ENCODE data around the gene NSG1.

NSG1 gene

GRCh38 chr4:4379540-4380087 lies 7.3 kb upstream of the NSG1 start:
- Histone ChIP-seq H2AFZ (ENCODE audit: low read length) (no peak overlapping the region), H3K4me2 (ENCODE audit: low read depth, low read length) (no peak overlapping the region), H3K4me3 (ENCODE audit: low read length) (no peak overlapping the region), H3F3A (ENCODE audit: insufficient read depth, low read length) (no peaks in the 10 kb centered on the region), H3K9me3 (replicated peaks; ENCODE audit: insufficient read depth, low read length) (no peaks in the 10 kb centered on the region), H3K36me3 (replicated peaks; ENCODE audit: insufficient read depth, low read length) (no peaks in the 10 kb centered on the region), H3K27me3 (replicated peaks; ENCODE audit: insufficient read depth, low read length) (no peaks in the 10 kb centered on the region), H3K9me2 (replicated peaks; ENCODE audit: insufficient read depth, low read length) (no peaks in the 10 kb centered on the region), H3K9ac (ENCODE audit: low read length) (no peak overlapping the region), H3K27ac (ENCODE audit: low read length) (no peak overlapping the region), H3K79me2 (ENCODE audit: low read length) (no peaks in the 10 kb centered on the region), H3K4me1 (ENCODE audit: low read length) (no peaks in the 10 kb centered on the region), H4K20me1 (ENCODE audit: insufficient read depth, low read length) (no peaks in the 10 kb centered on the region)
- no peak for DNase-seq
- TF ChIP-seq CTCF (IDR thresholded peaks at IDR 0.05; ENCODE audit: low read length): no peak
- no peak for TF ChIP-seq EZH2 (optimal IDR thresholded peaks at IDR 0.05; ENCODE audit: low read depth, low read length)
- no peak for TF ChIP-seq EZH2phosphoT487 (IDR thresholded peaks at IDR 0.05; ENCODE audit: low read length)

- Histone ChIP-seq H3K79me2 (ENCODE audit: low read length) (no peaks in the 10 kb centered on the region), H3K27ac (ENCODE audit: low read length) (no peak overlapping the region), H2AFZ (ENCODE audit: low read length) (no peak overlapping the region), H3K9ac (ENCODE audit: low read length) (no peak overlapping the region), H3K27me3 (replicated peaks; ENCODE audit: insufficient read depth, low read length) (peaks cover 28% of the 10 kb centered on the region), H3K4me1 (ENCODE audit: low read length) (no peaks in the 10 kb centered on the region), H3K9me2 (replicated peaks; ENCODE audit: insufficient read depth, low read length) (no peaks in the 10 kb centered on the region), H3K4me3 (ENCODE audit: low read length) (no peak overlapping the region), H4K20me1 (ENCODE audit: insufficient read depth, low read length) (no peaks in the 10 kb centered on the region), H3K9me3 (replicated peaks; ENCODE audit: insufficient read depth, low read length) (no peaks in the 10 kb centered on the region), H3F3A (ENCODE audit: insufficient read depth, low read length) (no peaks in the 10 kb centered on the region), H3K36me3 (replicated peaks; ENCODE audit: insufficient read depth, low read length) (no peaks in the 10 kb centered on the region), H3K4me2 (ENCODE audit: low read depth, low read length) (no peak overlapping the region)
- no peak for DNase-seq
- TF ChIP-seq CTCF (IDR thresholded peaks at IDR 0.05; ENCODE audit: low read length) (no peak), EZH2phosphoT487 (IDR thresholded peaks at IDR 0.05; ENCODE audit: low read length) (no peak), EZH2 (optimal IDR thresholded peaks at IDR 0.05; ENCODE audit: low read depth, low read length) (no peak)
These were observed 3.8 kb upstream of the NSG1 start for GRCh38 chr4:4383085-4383484.

- Histone ChIP-seq H3K4me3 (ENCODE audit: low read length) (no peak overlapping the region), H3K36me3 (replicated peaks; ENCODE audit: insufficient read depth, low read length) (no peaks in the 10 kb centered on the region), H3K9me2 (replicated peaks; ENCODE audit: insufficient read depth, low read length) (no peaks in the 10 kb centered on the region), H2AFZ (ENCODE audit: low read length) (no peak overlapping the region), H3K79me2 (ENCODE audit: low read length) (no peaks in the 10 kb centered on the region), H3F3A (ENCODE audit: insufficient read depth, low read length) (no peaks in the 10 kb centered on the region), H3K4me1 (ENCODE audit: low read length) (no peaks in the 10 kb centered on the region), H3K27me3 (replicated peaks; ENCODE audit: insufficient read depth, low read length) (peaks cover 45% of the 10 kb centered on the region), H3K27ac (ENCODE audit: low read length) (no peak overlapping the region), H3K9me3 (replicated peaks; ENCODE audit: insufficient read depth, low read length) (no peaks in the 10 kb centered on the region), H3K4me2 (ENCODE audit: low read depth, low read length) (no peak overlapping the region), H4K20me1 (ENCODE audit: insufficient read depth, low read length) (no peaks in the 10 kb centered on the region), H3K9ac (ENCODE audit: low read length) (no peak overlapping the region)
- TF ChIP-seq CTCF (IDR thresholded peaks at IDR 0.05; ENCODE audit: low read length): peak; percentile 22
- TF ChIP-seq EZH2 (optimal IDR thresholded peaks at IDR 0.05; ENCODE audit: low read depth, low read length): no peak
- DNase-seq: no peak
These were observed 2.1 kb upstream of the NSG1 start for GRCh38 chr4:4384837-4385236.

Data from MM.1S (cell line).